Measurements from ENCODE around the gene CKLF. TPM values are rescaled to one million over a fixed set of nuclear protein-coding genes. Genes with fewer than 3 reads are reported as not detected.

Gene CKLF
- total RNA-seq, 2 donors from 2014 or later: 23.4 to 39.8 TPM

- Histone ChIP-seq H3K9me3 (no peaks in the 10 kb centered on the region), H3K36me3 (no peaks in the 10 kb centered on the region), H3K4me3 (no peak overlapping the region), H3K27me3 (replicated peaks; ENCODE audit: insufficient read depth) (no peaks in the 10 kb centered on the region), H3K4me1 (ENCODE audit: control insufficient read depth in 1 of 2, low read depth in 2 of 2) (peaks cover 58 to 74% of the 10 kb centered on the region in 2 donors), H3K27ac (peak overlapping the region; percentile 70 to 94)
- ATAC-seq (ENCODE audit: insufficient number of reproducible peaks, low FRiP score, low read depth) (no peak), DNase-seq (ENCODE audit: low spot score) (no peak)
- TF ChIP-seq CTCF (IDR thresholded peaks at IDR 0.05): no peak
These were observed 44.0 kb upstream of the CKLF start for GRCh38 chr16:66508248-66508913.

- no peak for ATAC-seq (ENCODE audit: insufficient number of reproducible peaks, low FRiP score, low read depth)
- H3K4me3 ChIP-seq: no peak overlapping the region
- H3K9me3 ChIP-seq: no peaks in the 10 kb centered on the region
- H3K36me3 ChIP-seq: no peaks in the 10 kb centered on the region
- TF ChIP-seq CTCF (IDR thresholded peaks at IDR 0.05): no peak
- peak overlapping the region; percentile 70 to 94 for H3K27ac ChIP-seq
- H3K4me1 ChIP-seq (ENCODE audit: control insufficient read depth in 1 of 2, low read depth in 2 of 2): peaks cover 54 to 74% of the 10 kb centered on the region in 2 donors
- no peak for DNase-seq (ENCODE audit: low spot score)
- no peaks in the 10 kb centered on the region for H3K27me3 ChIP-seq (replicated peaks; ENCODE audit: insufficient read depth)
These were observed 43.4 kb upstream of the CKLF start for GRCh38 chr16:66508914-66509496.

- DNase-seq (ENCODE audit: low spot score): no peak
These were observed 42.8 kb upstream of the CKLF start for GRCh38 chr16:66509576-66509975.

GRCh38 chr16:66510298-66510697, 42.1 kb upstream of the CKLF start:
- ATAC-seq (ENCODE audit: insufficient number of reproducible peaks, low FRiP score, low read depth) (no peak), DNase-seq (ENCODE audit: low spot score) (no peak)
- Histone ChIP-seq H3K4me1 (ENCODE audit: control insufficient read depth in 1 of 2, low read depth in 2 of 2) (peaks cover 53 to 80% of the 10 kb centered on the region in 2 donors), H3K27me3 (replicated peaks; ENCODE audit: insufficient read depth) (no peaks in the 10 kb centered on the region), H3K36me3 (no peaks in the 10 kb centered on the region), H3K9me3 (no peaks in the 10 kb centered on the region), H3K27ac (peak overlapping the region; percentile 83 to 94), H3K4me3 (no peak overlapping the region)
- TF ChIP-seq CTCF (IDR thresholded peaks at IDR 0.05): no peak

More at GRCh38 chr16:66509576-66509975, 42.8 kb upstream of the CKLF start:
- no peak for TF ChIP-seq CTCF (IDR thresholded peaks at IDR 0.05)
- H3K4me3 ChIP-seq: no peak overlapping the region
- peak overlapping the region; percentile 70 to 94 for H3K27ac ChIP-seq
- no peaks in the 10 kb centered on the region for H3K9me3 ChIP-seq
- H3K4me1 ChIP-seq (ENCODE audit: control insufficient read depth in 1 of 2, low read depth in 2 of 2): peaks cover 51 to 73% of the 10 kb centered on the region in 2 donors
- no peaks in the 10 kb centered on the region for H3K27me3 ChIP-seq (replicated peaks; ENCODE audit: insufficient read depth)
- H3K36me3 ChIP-seq: no peaks in the 10 kb centered on the region
- no peak for ATAC-seq (ENCODE audit: insufficient number of reproducible peaks, low FRiP score, low read depth)

- no peaks in the 10 kb centered on the region for H3K9me3 ChIP-seq
- H3K27ac ChIP-seq: peak overlapping the region; percentile 83 to 94
- ATAC-seq (ENCODE audit: insufficient number of reproducible peaks, low FRiP score, low read depth): peak; percentile 23
- H3K4me1 ChIP-seq (ENCODE audit: control insufficient read depth in 1 of 2, low read depth in 2 of 2): peaks cover 59 to 83% of the 10 kb centered on the region in 2 donors
- peak overlapping the region; percentile 24 for H3K4me3 ChIP-seq
- no peak for TF ChIP-seq CTCF (IDR thresholded peaks at IDR 0.05)
- no peak for DNase-seq (ENCODE audit: low spot score)
- no peaks in the 10 kb centered on the region for H3K36me3 ChIP-seq
- no peaks in the 10 kb centered on the region for H3K27me3 ChIP-seq (replicated peaks; ENCODE audit: insufficient read depth)
These were observed 41.4 kb upstream of the CKLF start for GRCh38 chr16:66510711-66511601.
